ENCODE measurements around the gene OTUD5.

DNA sequence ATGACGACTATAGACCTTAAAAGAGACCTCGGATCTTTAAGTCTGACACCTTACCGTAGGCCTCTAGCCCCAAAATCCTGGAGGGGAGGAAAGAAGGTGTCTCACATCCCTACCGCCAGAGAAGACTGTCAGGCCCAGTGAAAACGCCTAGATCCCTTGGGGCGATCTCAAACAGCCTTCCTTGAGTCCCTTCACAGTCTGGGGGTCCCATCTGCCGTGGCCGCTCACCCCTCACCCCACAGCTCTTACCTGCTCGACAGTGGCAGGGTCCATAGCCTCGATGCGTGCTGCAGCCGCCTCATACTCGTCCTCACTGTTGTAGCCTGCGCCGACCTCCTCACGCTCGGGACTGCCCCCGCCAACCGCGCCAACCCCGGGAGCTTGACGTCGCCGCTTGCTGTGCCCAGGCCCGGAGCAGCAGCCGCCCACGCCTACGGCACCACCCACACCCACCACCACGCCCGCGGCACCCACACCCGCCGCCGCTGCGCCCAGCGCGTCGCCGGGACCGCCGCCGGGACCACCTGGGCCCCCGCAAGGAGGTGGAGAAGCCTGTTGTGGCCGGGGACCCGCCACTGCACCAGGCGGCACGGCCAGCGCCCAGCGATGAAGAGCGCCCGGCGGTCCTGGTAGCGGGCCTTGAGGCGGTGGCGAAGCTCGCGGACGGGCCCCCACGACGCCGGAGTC lies 536 bp downstream of the OTUD5 start:
- TF ChIP-seq, protein P1, sequence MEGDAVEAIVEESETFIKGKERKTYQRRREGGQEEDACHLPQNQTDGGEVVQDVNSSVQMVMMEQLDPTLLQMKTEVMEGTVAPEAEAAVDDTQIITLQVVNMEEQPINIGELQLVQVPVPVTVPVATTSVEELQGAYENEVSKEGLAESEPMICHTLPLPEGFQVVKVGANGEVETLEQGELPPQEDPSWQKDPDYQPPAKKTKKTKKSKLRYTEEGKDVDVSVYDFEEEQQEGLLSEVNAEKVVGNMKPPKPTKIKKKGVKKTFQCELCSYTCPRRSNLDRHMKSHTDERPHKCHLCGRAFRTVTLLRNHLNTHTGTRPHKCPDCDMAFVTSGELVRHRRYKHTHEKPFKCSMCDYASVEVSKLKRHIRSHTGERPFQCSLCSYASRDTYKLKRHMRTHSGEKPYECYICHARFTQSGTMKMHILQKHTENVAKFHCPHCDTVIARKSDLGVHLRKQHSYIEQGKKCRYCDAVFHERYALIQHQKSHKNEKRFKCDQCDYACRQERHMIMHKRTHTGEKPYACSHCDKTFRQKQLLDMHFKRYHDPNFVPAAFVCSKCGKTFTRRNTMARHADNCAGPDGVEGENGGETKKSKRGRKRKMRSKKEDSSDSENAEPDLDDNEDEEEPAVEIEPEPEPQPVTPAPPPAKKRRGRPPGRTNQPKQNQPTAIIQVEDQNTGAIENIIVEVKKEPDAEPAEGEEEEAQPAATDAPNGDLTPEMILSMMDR (IDR thresholded peaks at IDR 0.05; ENCODE audit: low read length): no peak
- TF ChIP-seq EZH2phosphoT487 (IDR thresholded peaks at IDR 0.05; ENCODE audit: low read length): no peak
- no peak for TF ChIP-seq EZH2 (optimal IDR thresholded peaks at IDR 0.05; ENCODE audit: low read depth, low read length)

Measured in MM.1S (cell line).